DOHH2 (cell line): Measurements from ENCODE around the gene ZNF541.

Experiments
- EZH2phosphoT487 ChIP-seq: fragments of 200-600 bp; sonication (generic); IDR thresholded peaks from 2 replicates; pipeline ENCODE4 v1.6.1; 2017; ENCODE audit warnings: borderline replicate concordance, mild to moderate bottlenecking, antibody characterized with exemption, low read length, moderate library complexity, mixed read lengths
- TF ChIP-seq, protein P1 (sequence below): fragments of 200-600 bp; sonication (generic); IDR thresholded peaks from one replicate; pipeline ENCODE4 v1.5.1; 2014; ENCODE audit warnings: antibody characterized with exemption, mild to moderate bottlenecking, low read depth, low read length; ENCODE audit not compliant: poor library complexity, severe bottlenecking

DNA sequence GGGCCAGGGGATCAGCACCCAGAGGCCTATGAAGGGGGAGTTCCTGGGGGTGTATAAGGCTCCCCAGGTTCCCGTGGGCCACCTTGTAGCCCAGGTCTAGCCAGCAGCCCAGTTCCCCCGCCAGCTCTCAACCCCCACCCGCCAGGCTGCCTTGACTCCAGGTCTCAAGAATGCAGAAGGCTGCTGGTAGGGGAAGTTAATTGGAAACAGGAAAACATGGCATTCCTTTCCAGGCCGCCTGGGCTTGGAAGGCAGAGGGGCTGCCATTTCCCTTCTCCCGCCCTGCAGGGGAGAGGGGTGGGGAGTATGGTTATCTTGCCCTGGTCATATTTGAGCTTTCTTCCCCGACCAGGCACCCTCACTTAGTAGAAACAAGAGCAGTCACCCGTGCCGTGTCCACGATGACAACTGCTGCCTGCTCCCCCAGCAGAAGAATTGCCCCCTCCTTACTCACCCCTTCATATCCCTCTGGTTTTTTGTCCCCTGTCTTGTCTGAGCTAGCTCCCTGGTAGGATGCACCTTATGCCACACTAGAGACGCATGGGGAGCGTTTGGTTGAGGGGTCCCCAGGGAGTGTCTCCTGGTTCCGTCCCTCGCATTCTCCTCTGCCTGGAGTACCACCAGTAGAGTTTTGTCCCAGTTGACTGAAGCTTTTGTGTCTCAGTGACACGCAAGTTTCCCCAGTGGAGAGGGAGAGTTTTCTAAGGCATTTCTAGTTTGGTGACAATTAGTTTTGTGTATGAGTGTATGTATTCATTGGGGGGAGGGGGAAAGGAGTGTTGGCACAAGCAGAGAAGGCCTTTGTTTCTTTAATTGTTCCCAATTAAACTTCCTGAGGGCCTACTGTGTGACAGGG, 40.4 kb upstream of the ZNF541 start:
- TF ChIP-seq, protein P1, sequence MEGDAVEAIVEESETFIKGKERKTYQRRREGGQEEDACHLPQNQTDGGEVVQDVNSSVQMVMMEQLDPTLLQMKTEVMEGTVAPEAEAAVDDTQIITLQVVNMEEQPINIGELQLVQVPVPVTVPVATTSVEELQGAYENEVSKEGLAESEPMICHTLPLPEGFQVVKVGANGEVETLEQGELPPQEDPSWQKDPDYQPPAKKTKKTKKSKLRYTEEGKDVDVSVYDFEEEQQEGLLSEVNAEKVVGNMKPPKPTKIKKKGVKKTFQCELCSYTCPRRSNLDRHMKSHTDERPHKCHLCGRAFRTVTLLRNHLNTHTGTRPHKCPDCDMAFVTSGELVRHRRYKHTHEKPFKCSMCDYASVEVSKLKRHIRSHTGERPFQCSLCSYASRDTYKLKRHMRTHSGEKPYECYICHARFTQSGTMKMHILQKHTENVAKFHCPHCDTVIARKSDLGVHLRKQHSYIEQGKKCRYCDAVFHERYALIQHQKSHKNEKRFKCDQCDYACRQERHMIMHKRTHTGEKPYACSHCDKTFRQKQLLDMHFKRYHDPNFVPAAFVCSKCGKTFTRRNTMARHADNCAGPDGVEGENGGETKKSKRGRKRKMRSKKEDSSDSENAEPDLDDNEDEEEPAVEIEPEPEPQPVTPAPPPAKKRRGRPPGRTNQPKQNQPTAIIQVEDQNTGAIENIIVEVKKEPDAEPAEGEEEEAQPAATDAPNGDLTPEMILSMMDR: no peak
- no peak for TF ChIP-seq EZH2phosphoT487
